DMS53 (cell line): ENCODE measurements around the gene CIB2.

Experiments used
- DNase-seq: peaks from one replicate; lab custom pipeline; 2025; lab: John Stamatoyannopoulos, UW

Gene CIB2

DNA sequence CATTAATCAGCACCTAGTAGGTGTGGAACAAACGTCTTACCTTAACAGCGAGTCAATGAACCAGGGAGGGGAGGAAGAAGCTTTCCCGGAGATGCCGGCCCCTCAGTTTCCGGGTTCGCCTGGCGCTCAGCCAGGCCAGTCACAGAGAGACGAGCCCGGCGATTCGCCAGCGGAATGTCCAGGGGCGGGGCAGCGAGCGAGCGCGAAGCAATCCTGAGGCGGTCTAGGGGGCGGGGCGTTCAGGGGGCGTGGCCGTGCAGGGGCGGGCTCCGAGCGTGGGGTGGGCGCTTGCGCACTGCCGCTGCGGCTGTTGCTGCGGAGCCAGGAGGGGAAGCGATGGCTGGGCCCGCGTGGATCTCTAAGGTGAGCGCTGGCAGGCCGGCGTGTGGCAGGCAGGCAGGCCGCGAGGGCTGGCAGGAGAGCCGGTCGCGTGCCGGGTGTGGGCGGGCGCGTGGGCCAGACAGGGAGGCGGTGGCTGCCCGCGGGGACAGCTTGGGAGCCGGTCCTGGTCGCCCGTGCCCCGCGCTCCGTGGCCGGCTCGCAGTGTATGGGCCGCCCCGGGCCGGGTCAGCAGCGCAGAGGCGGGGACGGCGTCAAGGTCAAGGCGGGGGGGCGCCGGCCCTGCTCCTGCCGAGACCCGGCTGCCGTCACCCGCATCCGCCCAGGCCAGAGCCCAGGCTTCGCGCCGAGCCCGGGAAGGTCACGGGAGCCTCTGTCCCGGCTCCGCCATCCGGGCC is 18.0 kb upstream of the CIB2 start, which contains the start of gene IDH3A:
Gene IDH3A (plus strand): TSS at position 295 of the 737 bp plus-strand sequence. CDS start 42 bp downstream, at position 337.
- peak; percentile 97 for DNase-seq

DNA sequence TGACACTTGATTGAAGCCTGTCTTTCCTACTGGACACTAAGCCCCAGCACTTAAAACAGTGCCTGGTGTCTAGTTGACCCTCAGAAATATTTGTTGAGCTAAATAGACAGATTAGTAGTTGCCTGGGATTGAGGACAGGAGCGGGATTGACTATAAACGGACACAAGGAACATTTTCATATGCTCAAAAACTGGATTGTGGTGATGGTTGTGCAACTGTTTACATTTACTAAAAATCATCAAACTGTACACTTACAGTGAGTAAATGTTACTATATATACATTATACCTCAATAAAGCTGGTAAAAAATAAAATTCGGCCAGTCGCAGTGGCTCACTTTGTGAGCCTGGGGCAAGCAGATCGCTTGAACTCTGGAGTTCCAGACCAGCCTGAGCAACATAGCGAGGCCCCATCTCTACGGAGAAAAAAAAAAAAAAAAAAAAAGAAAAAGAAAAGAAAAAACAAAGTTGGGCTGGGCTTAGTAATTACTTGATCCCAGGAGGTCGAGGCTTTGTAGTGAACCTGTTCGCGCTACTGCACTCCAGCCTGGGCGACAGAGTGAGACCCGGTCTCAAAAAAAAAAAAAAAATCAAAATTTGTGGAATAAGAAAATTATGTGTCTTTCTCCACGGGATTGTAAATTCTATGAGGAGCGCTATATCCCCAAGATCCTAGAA is 17.3 kb upstream of the CIB2 start:
- peak; percentile 40 for DNase-seq

DNA sequence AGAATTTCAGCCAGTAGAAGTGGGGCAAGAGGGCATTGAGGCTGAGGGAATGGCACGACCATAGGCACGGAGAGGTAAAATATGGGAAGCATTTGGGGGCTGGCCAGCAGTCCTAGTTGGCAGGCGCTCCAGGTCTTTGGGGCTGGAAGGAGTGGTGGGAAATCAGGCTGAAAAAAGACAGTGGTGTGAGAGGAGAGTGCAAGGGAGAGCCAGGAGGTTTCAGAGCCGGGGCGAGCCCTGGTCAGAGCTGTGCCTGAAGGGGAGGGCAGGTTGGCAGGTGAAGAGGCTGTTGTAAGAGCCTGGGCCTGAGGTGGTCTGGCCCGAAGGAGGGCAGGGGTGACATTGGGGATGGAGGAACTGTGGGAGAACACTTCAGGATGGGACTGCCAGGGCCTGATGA is 16.3 kb upstream of the CIB2 start:
- DNase-seq, result no peak

DNA sequence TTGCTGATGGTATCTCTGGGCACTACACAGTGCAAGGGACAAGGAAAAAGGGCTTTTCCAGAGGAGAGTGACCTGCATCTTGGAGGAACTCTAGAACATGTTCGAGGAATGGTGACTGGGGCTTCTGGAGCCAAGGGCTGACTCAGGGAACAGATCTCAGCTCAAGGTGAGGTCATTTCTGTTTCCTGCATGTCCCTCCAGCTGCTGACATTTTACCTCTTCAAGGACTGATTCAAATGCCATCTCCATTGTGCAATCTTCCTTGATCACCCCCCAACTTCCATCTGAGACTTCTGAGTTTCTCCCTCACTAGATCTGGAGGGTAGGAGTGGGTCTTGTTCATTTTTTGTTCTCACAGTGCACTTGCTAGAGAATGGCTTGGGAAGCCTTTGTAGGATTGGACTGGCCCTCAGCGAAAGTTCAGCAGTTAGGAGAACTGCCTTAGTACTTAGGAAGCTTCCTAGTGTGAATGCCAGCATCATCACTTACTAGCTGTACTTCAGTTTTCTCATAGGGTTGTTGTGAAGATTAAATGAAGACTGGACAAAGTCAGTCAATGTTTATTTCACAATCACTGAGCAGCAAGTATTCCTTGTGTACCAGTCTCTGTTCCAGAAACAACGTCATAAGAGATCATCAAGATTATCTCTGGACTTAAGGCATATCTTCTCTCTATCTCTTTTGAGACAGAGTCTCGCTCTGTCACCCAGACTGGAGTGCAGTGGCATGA is 15.3 kb upstream of the CIB2 start:
- no peak for DNase-seq

DNA sequence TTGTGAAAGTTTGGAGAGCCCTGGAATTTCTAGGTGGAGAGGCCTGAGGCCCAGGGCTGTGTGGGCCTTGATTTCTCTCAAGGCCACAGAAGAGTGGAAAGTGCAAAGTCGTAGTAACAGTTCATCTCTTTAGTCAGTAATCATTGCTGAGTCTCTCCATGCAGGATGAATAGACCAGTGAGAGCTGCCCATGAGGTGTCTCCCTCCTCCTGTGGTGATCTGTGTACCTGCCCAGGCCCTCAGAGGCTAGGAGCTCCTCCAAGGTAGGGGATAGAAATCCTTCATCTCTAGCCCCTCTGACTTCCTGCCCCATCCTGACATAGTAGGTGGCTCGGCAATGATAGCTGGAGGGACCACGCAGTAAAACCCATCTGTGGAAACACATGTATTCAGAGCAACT is 11.1 kb upstream of the CIB2 start:
- no peak for DNase-seq

DNA sequence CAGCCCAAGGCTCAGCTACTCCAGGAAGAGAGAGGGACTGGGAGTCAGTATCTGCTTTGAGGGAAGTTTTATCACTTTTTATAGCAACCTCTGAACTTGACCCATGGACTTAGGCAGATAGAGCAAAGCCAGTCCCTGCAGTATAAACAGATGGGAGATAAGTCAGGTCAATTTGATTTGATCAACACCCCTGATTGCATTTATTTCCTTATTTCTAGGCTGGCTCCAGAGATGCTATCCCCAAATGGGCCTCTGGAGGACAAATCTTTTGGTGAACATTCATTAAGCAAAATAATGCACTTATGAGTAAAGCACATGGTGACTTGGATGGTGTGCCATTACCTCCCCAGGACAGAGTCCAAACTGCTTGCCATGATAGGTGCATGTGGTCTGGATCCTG is 9.0 kb upstream of the CIB2 start:
- DNase-seq, result no peak

DNA sequence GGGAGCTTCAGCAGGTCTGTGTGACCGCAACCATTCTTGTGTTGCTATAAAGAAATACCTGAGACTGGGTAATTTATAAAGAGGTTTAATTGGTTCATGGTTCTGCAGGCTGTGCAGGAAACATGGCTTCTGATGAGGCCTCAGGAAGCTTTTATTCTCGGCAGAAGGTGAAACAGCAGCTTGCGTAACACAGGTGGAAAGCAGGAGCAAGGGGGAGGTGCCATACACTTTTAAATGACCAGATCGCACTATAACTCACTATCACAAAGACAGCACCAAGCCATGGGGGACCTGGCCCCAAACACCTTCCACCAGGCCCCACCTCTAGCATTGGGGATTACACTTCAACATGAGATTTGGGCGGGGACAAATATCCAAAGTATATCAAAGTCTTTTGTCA is 8.3 kb upstream of the CIB2 start:
- no peak for DNase-seq

DNA sequence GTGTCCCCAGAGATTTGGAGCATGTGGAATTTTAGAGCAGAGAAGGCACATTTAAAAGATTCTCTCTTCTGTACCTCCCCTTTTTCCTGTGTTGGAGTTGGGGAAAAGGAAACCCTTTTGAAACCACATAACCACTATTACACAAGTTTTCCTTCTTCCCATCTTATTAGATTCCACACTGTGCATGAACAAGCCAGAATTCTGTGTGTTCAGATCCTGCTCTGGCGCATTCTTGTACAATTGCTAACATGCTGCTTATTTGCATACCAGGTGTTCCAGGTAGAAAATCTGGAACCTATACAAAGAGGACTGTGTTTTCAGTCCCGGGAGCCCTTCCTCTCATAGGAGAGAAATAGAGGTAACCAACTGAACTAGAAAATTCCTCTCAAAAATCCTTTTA is 2.6 kb upstream of the CIB2 start:
- peak; percentile 48 for DNase-seq

DNA sequence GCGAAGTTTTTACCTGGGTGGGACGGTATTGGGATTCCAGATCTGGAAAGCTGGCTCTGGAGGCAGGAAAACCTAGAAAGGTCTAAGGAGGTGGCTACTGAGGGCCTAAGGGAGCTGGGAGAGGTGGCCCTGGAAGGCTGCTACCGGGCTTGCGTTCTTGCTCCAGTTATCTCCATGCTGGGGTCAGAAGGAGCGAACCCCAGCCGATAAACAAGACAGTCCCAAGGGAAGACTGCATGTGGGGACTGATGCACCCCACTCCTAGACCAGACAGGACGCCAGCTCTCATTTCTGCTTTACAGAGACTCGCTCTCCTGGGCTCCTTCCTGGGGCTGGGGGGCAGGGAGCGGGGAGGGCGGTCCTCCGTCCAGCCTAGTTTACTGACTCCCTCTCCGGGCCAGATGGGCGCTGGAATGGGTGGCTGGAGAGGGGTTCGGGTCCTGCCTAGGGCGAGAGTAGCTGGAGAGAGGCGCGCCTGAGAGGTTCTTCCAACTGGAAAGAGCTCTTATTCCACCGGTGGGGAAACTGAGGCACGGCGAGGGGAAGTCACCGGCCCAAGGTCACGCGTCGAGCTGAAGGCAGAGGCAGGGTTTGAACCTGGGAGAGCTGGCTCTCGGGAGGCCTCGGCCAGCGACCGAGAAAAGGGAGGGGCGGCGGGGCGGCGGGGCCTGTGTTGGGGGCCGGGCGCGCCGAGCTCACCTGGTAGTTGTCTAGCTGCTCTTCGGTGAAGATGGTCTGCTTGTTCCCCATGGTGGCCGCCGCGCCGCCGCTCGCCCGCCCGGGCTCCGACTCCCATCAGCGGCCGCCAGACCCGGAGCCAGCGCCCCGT is 565 bp downstream of the CIB2 start:
- DNase-seq, result peak; percentile 77

DNA sequence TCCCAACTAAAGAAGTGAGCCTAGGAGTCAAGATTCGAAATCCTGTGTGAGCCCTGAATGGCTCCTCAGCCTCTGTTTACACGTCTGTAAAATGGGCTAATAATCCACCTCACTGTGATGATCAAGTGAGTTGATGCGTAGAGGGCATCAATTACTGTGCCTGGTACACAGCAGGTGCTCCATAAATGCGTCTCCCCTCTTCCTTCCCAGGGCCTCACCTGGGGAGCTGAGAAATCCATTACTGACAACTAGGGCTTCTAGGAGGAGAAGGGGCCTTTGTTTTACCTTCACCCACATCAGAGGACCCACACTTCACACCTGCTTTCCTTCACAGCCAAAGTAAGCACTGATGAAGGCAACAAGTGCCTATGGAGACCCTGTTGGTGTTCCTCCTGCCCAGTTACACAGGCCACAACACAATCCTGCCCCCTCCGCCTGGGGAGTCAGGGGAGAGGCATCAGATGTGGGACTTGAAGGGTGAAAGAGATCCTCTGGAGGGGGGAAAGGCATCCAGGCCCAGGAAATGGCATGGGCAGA is 1.4 kb downstream of the CIB2 start:
- no peak for DNase-seq

DNA sequence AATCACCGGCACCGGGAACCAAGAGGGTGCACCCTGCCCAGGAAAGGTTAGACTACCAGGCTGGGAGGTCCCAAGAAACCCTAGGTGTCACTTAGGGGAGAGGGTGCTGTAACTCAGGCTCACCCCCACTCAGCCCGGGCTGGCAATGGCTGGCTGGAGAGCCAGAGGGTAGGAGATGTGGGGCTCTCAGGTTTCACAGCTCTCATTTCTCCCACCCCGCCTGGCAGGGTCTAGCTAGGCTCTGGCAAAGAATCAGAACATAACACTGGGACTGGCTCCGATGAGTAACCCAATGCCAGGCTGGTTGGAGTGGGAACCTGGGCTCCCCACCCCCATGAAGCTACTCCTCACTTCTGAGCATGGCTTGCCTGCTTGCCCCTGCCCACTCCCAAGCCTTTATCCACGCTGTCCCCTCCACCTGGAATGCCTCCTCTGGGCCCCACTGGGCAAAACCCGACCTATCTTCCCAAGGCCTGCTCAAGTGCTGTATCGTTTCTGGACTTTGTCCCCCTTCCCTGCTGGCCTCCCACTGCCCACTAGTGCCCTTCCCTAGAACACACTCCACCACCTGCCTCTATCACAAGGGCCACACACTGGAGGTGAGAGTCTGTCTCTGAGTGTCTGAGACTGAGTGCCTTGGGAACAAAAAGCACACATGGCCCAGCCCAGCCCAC is 2.0 kb downstream of the CIB2 start:
- DNase-seq, result peak; percentile 30

DNA sequence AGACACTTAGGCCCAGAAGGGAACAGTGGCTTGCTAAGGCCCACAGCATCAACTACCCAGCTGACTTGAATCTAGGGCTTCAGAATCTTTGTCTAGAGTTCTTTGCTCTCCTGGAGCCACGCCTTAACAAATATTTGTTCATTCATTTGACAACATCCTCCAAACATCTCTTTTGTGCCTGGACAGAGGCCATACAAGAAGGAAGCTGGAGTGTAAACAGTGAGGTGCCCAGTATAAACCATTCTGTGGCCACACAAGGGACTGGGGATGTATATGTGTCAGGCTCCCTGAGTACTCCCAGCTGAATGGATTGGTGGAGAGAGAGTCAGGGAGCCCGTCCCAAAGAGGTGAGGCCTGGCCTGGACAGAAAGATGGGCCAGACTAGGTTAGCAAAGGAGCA is 3.4 kb downstream of the CIB2 start:
- peak; percentile 73 for DNase-seq

DNA sequence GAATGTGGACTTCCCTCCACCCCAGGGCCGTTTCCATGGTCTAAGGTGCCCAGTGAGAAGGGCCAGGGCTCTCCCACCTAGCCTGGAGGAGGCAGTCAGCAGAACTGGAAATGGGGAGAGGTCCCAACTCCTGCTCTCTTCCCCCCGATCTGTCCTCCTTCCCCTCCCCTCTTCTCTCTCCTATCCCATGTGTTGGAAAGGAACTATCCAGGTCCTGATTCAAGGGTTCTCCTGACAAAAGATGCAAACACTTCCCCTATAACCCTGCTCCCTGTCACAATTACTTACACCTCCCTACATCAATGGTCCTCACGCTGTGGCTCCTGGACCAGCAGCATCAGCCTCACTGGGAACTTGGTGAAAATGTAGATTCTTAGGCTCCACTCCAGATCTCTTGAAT is 6.0 kb downstream of the CIB2 start:
- DNase-seq, result no peak

DNA sequence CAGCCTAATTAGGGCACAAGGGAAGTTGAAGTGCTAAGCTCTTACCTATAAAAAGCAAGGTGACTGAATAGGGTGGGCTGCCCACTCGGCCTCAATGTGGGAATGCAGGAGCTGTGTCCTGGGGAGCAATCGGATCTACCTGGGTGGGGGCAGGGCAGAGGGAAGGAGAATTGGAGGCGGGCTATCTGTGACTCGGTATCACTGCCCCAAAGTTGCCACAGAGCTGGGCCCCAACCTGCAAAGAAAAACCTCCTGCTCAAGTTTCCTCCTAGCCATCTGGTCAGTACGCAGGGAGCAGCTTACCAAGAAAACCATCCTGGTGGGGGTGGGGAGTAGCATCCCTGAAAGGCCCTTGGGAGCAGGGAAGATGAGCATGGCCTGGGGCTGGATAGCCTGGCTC is 10.7 kb downstream of the CIB2 start:
- no peak for DNase-seq

DNA sequence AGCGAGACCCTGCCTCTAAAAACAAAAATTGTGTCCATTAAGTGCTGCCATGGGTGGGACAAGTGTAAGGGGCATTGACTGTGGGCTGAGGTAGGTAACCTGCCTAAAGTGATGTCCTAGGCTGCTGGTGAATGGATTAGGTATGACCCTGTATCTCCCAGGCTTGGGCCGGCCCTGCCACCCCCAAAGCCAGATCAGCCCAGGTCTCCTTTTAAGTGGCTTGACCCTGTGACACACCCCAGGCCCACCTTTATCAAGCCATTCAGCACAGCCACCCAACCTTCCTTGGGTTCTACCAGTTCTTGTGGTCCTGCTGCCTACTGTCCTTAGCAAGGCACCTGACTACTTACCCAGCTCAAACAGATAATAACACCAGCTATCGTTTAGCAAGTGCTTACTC is 18.7 kb downstream of the CIB2 start:
- no peak for DNase-seq

DNA sequence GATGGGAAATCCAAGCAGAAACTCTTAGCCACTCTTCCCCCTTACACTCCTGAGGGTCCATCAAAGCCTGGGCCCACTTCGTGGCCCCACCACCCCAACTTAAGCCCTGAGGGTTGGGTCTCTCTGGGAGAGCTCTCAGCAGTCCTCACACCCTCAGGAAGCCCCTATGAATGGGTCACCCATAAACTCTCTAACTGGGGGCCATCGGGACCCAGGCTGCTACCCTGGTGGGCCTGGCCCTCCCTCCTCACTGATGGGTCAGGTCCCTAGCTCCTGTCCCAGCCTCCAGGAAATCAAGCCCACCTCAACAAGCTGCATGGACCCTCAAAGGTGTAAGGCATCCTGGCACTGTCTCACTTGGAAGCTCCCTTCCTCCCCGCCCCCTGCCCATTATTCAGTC is 19.5 kb downstream of the CIB2 start:
- DNase-seq, result no peak

DNA sequence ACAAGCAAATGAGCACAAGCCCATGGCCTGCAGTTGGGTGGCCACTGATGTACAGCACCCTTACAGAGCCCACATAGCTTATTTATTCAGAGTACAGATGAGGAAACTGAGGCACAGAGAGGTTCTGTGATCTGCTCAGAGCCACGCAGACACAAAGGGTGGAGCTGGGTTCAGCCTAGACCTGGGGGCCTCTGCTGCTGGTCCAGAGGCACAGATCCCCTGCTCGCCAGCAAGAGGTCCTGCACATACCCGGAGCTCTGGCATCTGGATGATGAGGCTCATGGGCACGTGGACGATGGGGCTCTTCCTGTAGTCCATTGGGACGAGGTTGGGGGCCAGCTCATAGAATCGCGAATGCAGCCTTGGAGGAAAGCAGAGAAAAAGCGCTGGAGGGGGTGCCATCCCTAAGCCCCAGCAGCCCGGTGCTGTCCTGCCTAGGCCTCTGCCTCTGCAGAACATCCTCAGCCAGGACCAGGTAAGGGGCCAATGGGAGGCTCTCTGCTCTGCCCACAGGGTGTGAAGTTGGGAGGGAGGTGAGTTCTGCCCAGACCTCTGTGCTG is 20.2 kb downstream of the CIB2 start:
- DNase-seq, result no peak

DNA sequence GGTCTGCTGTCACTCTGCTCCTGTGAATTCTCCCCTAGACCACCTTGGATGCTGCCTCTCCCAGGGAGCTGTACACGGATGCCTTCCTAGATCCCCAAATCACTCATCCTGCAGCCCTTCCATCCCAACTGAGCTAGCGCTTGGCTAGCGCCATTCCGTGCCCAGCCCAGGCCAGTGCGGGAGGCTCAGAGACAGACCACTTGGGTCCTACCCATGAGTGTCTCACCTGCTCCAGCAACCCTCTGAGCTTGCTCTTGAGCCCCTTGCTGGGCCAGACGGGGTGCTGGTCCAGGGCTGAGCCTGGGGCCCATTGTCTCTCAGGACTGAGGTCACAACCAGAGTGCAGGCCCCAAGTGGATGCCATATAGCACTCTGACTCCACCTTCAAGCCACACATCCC is 21.1 kb downstream of the CIB2 start:
- DNase-seq, result no peak

DNA sequence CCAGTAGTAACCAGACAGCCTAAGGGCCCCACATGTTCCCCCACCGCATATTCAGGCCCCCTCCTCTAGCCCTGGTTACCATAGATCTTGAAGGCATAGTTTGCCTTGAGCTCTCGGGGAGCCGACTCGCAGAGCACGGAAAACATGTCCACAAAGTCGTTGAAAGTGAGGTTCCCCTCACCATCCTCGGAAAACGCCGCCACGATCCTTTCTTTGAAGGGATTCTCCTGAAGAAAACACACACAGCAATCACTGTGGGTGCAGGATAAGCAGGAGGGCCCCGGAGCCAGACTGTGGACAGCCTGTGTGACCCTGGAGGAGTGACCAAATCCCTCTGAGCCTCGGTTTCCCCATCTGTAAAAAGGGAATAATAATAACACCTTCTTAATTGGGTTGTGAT is 22.1 kb downstream of the CIB2 start:
- DNase-seq, result no peak

DNA sequence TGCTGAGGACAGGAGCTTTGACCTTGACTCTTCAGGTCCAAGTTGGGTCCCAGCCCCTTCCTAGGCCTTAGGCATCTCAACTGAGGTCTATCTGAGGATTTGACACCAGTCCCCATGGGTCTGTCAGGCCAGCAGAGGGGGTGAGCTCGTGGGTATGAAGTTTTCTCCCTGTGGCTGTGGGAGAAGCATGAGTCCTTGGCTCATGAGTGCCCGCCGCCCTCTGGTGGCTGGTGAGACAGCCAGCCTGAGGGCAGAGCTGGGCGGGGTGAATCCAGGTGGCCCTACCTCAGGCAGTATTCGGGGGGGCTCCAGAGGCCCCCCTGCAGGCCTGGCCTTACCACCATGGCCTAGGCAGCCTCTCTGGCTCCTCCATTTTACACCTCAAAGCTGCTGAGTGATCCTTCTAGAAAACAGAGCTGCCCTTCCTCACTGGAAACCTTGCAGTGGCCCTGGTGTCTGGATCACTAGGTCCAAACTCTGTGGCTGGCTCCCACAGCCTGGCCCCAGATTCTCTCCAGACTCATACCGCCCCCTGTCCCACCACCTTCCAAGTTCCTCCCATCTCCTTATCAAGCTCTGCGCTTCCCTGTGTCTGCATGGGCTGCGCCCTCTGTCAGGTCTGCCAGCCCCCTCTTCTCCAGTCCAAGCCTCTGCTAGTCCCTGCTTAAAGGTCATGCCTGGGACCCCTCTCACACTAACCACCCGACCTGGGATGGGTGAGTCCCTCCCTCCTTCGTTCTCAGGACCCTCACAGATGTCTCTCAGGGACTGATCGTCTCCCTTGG is 22.8 kb downstream of the CIB2 start:
- peak; percentile 90 for DNase-seq
